H1 (cell line): ENCODE data around the gene MAGI2. TPM values are rescaled to one million over a fixed set of nuclear protein-coding genes. Genes with fewer than 3 reads are reported as not detected.

Experiments
- CTCF ChIA-PET: fragments of 300-600 bp; sonication (Branson Sonifier 250); formaldehyde crosslinking; loops from one replicate; lab custom pipeline; 2021; ENCODE audit not compliant: partially characterized antibody; lab: Charles Lee
- POLR2A ChIA-PET: fragments of 300-600 bp; sonication (Branson Sonifier 250); formaldehyde crosslinking; loops from one replicate; lab custom pipeline; 2021; ENCODE audit warnings: inconsistent platforms; ENCODE audit not compliant: partially characterized antibody; lab: Charles Lee
- DNase-seq, 2 experiments: peaks; one replicate each; pipeline versions ENCODE4 v3.0.0 to v3.0.0-alpha.2; 2010 to 2022; ENCODE audit warnings: low spot score in 2 of 2, low read depth in 1 of 2, mixed read lengths in 1 of 2
- FAIRE-seq: peaks from 2 replicates; lab custom pipeline; 2011; peaks lifted over from hg19 to GRCh38; lab: Jason Lieb, UNC
- H2AFZ ChIP-seq: 2 replicates; pipeline ENCODE4 v1.8.1; 2012; ENCODE audit warnings: low read length, inconsistent platforms
- H2AK5ac ChIP-seq: 2 replicates; pipeline ENCODE4 v1.6.1; 2013; ENCODE audit warnings: low read depth, low read length
- H2BK120ac ChIP-seq: replicated peaks from 2 replicates; pipeline ENCODE3; 2013; ENCODE audit warnings: low read depth, low read length, inconsistent platforms
- H2BK12ac ChIP-seq: 2 replicates; pipeline ENCODE4 v1.6.1; 2013; ENCODE audit warnings: low read depth, low read length
- H2BK15ac ChIP-seq: 2 replicates; pipeline ENCODE4 v1.6.1; 2013; ENCODE audit warnings: low read length
- H2BK20ac ChIP-seq: 2 replicates; pipeline ENCODE4 v1.6.1; 2013; ENCODE audit warnings: low read length
- H2BK5ac ChIP-seq: 2 replicates; pipeline ENCODE4 v1.6.1; 2013; ENCODE audit warnings: low read depth, low read length
- H3K14ac ChIP-seq: 2 replicates; pipeline ENCODE4 v1.6.1; 2013; ENCODE audit warnings: inconsistent platforms; ENCODE audit not compliant: insufficient read length
- H3K18ac ChIP-seq: 2 replicates; pipeline ENCODE4 v1.6.1; 2013; ENCODE audit warnings: low read length; ENCODE audit errors: extremely low read depth
- H3K23ac ChIP-seq: 2 replicates; pipeline ENCODE4 v1.6.1; 2013; ENCODE audit warnings: inconsistent platforms; ENCODE audit not compliant: insufficient read length
- H3K23me2 ChIP-seq: 2 replicates; pipeline ENCODE4 v1.6.1; 2013; ENCODE audit warnings: low read depth, low read length
- H3K27ac ChIP-seq: 2 replicates; pipeline ENCODE4 v1.6.1; 2011; ENCODE audit warnings: low read depth, low read length, inconsistent platforms
- H3K27me3 ChIP-seq, 4 experiments: replicated peaks in 1 of 4; 1 replicate in 1 of 4; 2 replicates in 3 of 4; pipeline versions ENCODE4 v1.6.1 to v1.8.1; 2011 to 2013; ENCODE audit warnings: low read length in 3 of 4, mild to moderate bottlenecking in 3 of 4, inconsistent platforms in 2 of 4, mixed read lengths in 2 of 4, moderate library complexity in 1 of 4; ENCODE audit not compliant: control insufficient read depth in 3 of 4, insufficient read depth in 3 of 4; ENCODE audit errors: extremely low read depth in 1 of 4
- H3K36me3 ChIP-seq, 4 experiments: 2 replicates each; pipeline versions ENCODE4 v1.6.1 to v1.8.1; 2011 to 2013; ENCODE audit warnings: mild to moderate bottlenecking in 4 of 4, low read length in 3 of 4, moderate library complexity in 2 of 4, control low read depth in 1 of 4, inconsistent platforms in 1 of 4; ENCODE audit not compliant: insufficient read depth in 4 of 4, control insufficient read depth in 2 of 4
- H3K4ac ChIP-seq: replicated peaks from 2 replicates; pipeline ENCODE3; 2013; ENCODE audit warnings: low read length, low read depth, mixed read lengths, inconsistent platforms; ENCODE audit not compliant: insufficient read length
- H3K4me1 ChIP-seq, 4 experiments: replicated peaks in 1 of 4; 1 replicate in 1 of 4; 2 replicates in 3 of 4; pipeline versions ENCODE4 v1.6.1 to v1.8.1; 2011 to 2013; ENCODE audit warnings: low read length in 3 of 4, inconsistent platforms in 2 of 4, mixed read lengths in 1 of 4; ENCODE audit not compliant: insufficient read depth in 4 of 4, control insufficient read depth in 3 of 4
- H3K4me2 ChIP-seq, 2 experiments: 2 replicates each; pipeline versions ENCODE4 v1.6.1 to v1.8.1; 2011 to 2013; ENCODE audit warnings: low read depth in 2 of 2, low read length in 2 of 2, control low read depth in 1 of 2, inconsistent platforms in 1 of 2, mild to moderate bottlenecking in 1 of 2; ENCODE audit not compliant: insufficient read depth in 1 of 2
- H3K4me3 ChIP-seq, 4 experiments: fragments of 200-600, 300-600 bp in 1 of 4; sonication (generic), shearing (Covaris generic), sonication (Bioruptor Twin) in 1 of 4; 2 replicates each; pipeline versions ENCODE4 v1.5.1 to v1.8.1; 2011 to 2016; ENCODE audit warnings: low read length in 4 of 4, low read depth in 3 of 4, control low read depth in 2 of 4, inconsistent platforms in 2 of 4, mild to moderate bottlenecking in 2 of 4, mixed read lengths in 1 of 4, moderate library complexity in 1 of 4; ENCODE audit not compliant: insufficient read depth in 2 of 4; ENCODE audit errors: extremely low read depth in 1 of 4
- H3K56ac ChIP-seq: replicated peaks from 2 replicates; pipeline ENCODE3; 2013; ENCODE audit warnings: low read depth, mild to moderate bottlenecking, mixed read lengths, low read length, inconsistent platforms; ENCODE audit not compliant: insufficient read length
- H3K79me1 ChIP-seq: 2 replicates; pipeline ENCODE4 v1.6.1; 2013; ENCODE audit warnings: low read depth, low read length, control low read depth
- H3K79me2 ChIP-seq, 2 experiments: 2 replicates each; pipeline versions ENCODE4 v1.6.1 to v1.8.1; 2012 to 2013; ENCODE audit warnings: low read length in 2 of 2, mild to moderate bottlenecking in 2 of 2, inconsistent platforms in 1 of 2; ENCODE audit not compliant: insufficient read depth in 2 of 2, control insufficient read depth in 1 of 2
- H3K9ac ChIP-seq, 4 experiments: replicated peaks in 1 of 4; 1 replicate in 1 of 4; 2 replicates in 3 of 4; pipeline versions ENCODE4 v1.6.1 to v1.8.1; 2011 to 2013; ENCODE audit warnings: low read depth in 3 of 4, low read length in 3 of 4, control low read depth in 2 of 4, mild to moderate bottlenecking in 2 of 4, moderate library complexity in 2 of 4, inconsistent platforms in 1 of 4; ENCODE audit errors: extremely low read depth in 1 of 4
- H3K9me3 ChIP-seq, 2 experiments: 2 replicates each; pipeline versions ENCODE4 v1.6.1 to v1.8.1; 2012 to 2013; ENCODE audit warnings: mild to moderate bottlenecking in 2 of 2, moderate library complexity in 2 of 2, control low read depth in 1 of 2, inconsistent platforms in 1 of 2, low read depth in 1 of 2, low read length in 1 of 2, mixed read lengths in 1 of 2; ENCODE audit not compliant: insufficient read depth in 2 of 2
- H4K20me1 ChIP-seq, 2 experiments: replicated peaks in 1 of 2; 2 replicates each; pipeline versions ENCODE3 to v1.8.1; 2011 to 2013; ENCODE audit warnings: inconsistent platforms in 2 of 2, low read length in 2 of 2, mild to moderate bottlenecking in 1 of 2; ENCODE audit not compliant: insufficient read depth in 2 of 2, control insufficient read depth in 1 of 2
- H4K5ac ChIP-seq: 2 replicates; pipeline ENCODE4 v1.6.1; 2013; ENCODE audit warnings: low read length, low read depth, mixed read lengths, inconsistent platforms; ENCODE audit not compliant: insufficient read length
- H4K8ac ChIP-seq: 2 replicates; pipeline ENCODE4 v1.8.0; 2013; ENCODE audit warnings: mild to moderate bottlenecking, moderate library complexity, low read length, inconsistent platforms; ENCODE audit not compliant: insufficient read depth; ENCODE audit errors: extremely low read depth
- H4K91ac ChIP-seq: replicated peaks from 2 replicates; pipeline ENCODE3; 2013; ENCODE audit warnings: low read length, mixed read lengths, inconsistent platforms; ENCODE audit not compliant: insufficient read length
- ASH2L ChIP-seq: fragments of 200-600, 300-600 bp; sonication (generic); IDR thresholded peaks from one replicate; pipeline ENCODE4 v1.7.1; 2017; ENCODE audit warnings: low read length
- BCL11A ChIP-seq, 2 experiments: IDR thresholded peaks; one replicate each; pipeline ENCODE4 v1.6.1; 2011; ENCODE audit warnings: low read depth in 2 of 2, low read length in 2 of 2, mild to moderate bottlenecking in 2 of 2
- CEBPB ChIP-seq: IDR thresholded peaks from 2 replicates; pipeline ENCODE4 v1.6.1; 2012; ENCODE audit warnings: low read depth, low read length
- SP2 ChIP-seq: IDR thresholded peaks from 2 replicates; pipeline ENCODE4 v1.6.1; 2012; ENCODE audit warnings: mild to moderate bottlenecking, low read length, inconsistent platforms
- WGBS, 2 experiments: shearing (Covaris generic) in 1 of 2; methylation state at CpG; one replicate each; pipeline versions ENCODE4 v1.1.6 to v1.1.7; 2013 to 2015; ENCODE audit warnings: low lambda C conversion rate in 2 of 2, mixed read lengths in 2 of 2, inconsistent platforms in 1 of 2, low coverage in 1 of 2, missing lambda C conversion rate in 1 of 2; ENCODE audit not compliant: insufficient replicate concordance in 2 of 2, insufficient coverage in 1 of 2, insufficient read length in 1 of 2; ENCODE audit errors: extremely low coverage in 1 of 2, missing lambda C conversion rate in 1 of 2; 5-methylcytosine and 5-hydroxymethylcytosine counted together
- polyA plus RNA-seq, 7 experiments: library from polyadenylated mRNA; depleted of rRNA in 3 of 7; stranded (reverse) in 5 of 7; unstranded in 2 of 7; fragments of >200 nt in 5 of 7; fragments of 200-250 nt in 2 of 7; gene quantifications; 1 replicate in 5 of 7; 2 replicates in 1 of 7; 4 replicates in 1 of 7; pipeline versions ENCODE4 v1.2.1 to v1.2.3, GENCODE V29; 2011 to 2013; ENCODE audit warnings: missing spikeins in 2 of 7, mixed read lengths in 2 of 7
- total RNA-seq: library from RNA; stranded (reverse); fragmentation: NEBNext Ultra II Directional; extraction: Animal tissue kit (Norgen Biotek cat#: 25700); gene quantifications from 2 replicates; pipeline ENCODE4 v1.2.1, GENCODE V29; 2021

MAGI2 gene
- total and polyA plus RNA-seq, 2 of the 8 experiments (the other 6 are each of a cell fraction or from before 2014, with no cell fraction given), result 6.0 to 27.3 TPM

DNA sequence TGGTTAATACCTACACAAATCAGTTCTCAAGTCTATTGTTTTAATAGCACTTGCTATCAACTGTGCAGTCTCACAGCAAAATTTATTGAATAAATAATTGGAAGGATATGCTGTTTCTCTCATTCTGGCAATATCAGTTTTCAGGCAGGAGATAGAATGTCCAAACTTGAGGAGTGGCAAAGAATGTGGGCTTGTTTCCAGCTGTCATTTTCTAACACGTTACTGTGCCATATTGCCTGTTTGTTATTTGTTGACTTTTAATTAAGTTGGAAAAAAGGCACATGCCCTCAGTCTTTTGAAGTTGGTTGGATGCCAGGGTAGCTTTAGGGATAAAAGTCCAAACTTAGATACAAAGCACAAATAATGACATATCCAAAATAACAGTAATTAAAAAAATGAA is 52.2 kb downstream of the MAGI2 start:
- ChIA-PET CTCF (no interaction called here), POLR2A (no interaction called here)
- Histone ChIP-seq H3K36me3 (no peaks in the 10 kb centered on the region), H2BK20ac (no peak overlapping the region), H4K8ac (no peak overlapping the region), H3K23me2 (no peaks in the 10 kb centered on the region), H3K4me1 (no peaks in the 10 kb centered on the region), H3K4me3 (no peak overlapping the region), H2BK12ac (no peak overlapping the region), H2BK5ac (no peak overlapping the region), H4K91ac (no peak overlapping the region), H3K9me3 (no peaks in the 10 kb centered on the region), H3K9ac (no peak overlapping the region), H3K27ac (no peak overlapping the region), H4K20me1 (no peaks in the 10 kb centered on the region), H3K4ac (no peak overlapping the region), H2BK120ac (no peak overlapping the region), H3K4me2 (no peak overlapping the region), H4K5ac (no peak overlapping the region), H3K14ac (no peak overlapping the region), H2AFZ (no peak overlapping the region), H2BK15ac (no peak overlapping the region), H3K79me2 (no peaks in the 10 kb centered on the region), H2AK5ac (no peak overlapping the region), H3K56ac (no peak overlapping the region), H3K18ac (no peak overlapping the region), H3K79me1 (no peaks in the 10 kb centered on the region), H3K27me3 (no peaks in the 10 kb centered on the region), H3K23ac (no peak overlapping the region)
- 88% methylated on average over 1 of the region's 1 CpG; no CpG with 5 or more reads in 1 of the 2 experiments for WGBS, 2 experiments
- TF ChIP-seq BCL11A (IDR thresholded peaks at IDR 0.05; ENCODE audit: low read depth in 2 of 2, low read length in 2 of 2) (no peak), ASH2L (no peak), SP2 (no peak), CEBPB (no peak)
- DNase-seq, result no peak
- FAIRE-seq, result no peak
